Transverse colon (tissue), 4 donors: Measurements from ENCODE around the gene CAPN11. TPM values are rescaled to one million over a fixed set of nuclear protein-coding genes. Genes with fewer than 3 reads are reported as not detected.

Source experiments
- DNase-seq: peaks from one replicate; pipeline ENCODE4 v3.0.0-alpha.2; 2019
- H3K27ac ChIP-seq, 4 donors: fragments of 200-600 bp; sonication (generic); 2 replicates each; pipeline ENCODE4 v1.5.1; 2016 to 2018; ENCODE audit warnings: inconsistent platforms in 4 of 4
- H3K27me3 ChIP-seq: fragments of 200-600 bp; sonication (generic); 2 replicates; pipeline ENCODE4 v1.5.1; 2017; ENCODE audit warnings: inconsistent platforms
- H3K36me3 ChIP-seq, 4 donors: fragments of 200-600 bp; sonication (generic); 2 replicates each; pipeline ENCODE4 v1.5.1; 2017 to 2019; ENCODE audit warnings: inconsistent platforms in 4 of 4
- H3K4me1 ChIP-seq, 4 donors: fragments of 200-600 bp; sonication (generic); 2 replicates each; pipeline ENCODE4 v1.5.1; 2017 to 2020; ENCODE audit warnings: inconsistent platforms in 4 of 4
- H3K4me3 ChIP-seq, 4 donors: fragments of 200-600 bp; sonication (generic); 1 replicate in 1 of 4; 2 replicates in 3 of 4; pipeline versions ENCODE4 v1.5.1 to v1.6.1; 2017 to 2019; ENCODE audit warnings: inconsistent platforms in 4 of 4
- H3K9me3 ChIP-seq, 2 donors: fragments of 200-600 bp; sonication (generic); 2 replicates each; pipeline ENCODE4 v1.5.1; 2017 to 2019; ENCODE audit warnings: inconsistent platforms in 2 of 2
- CTCF ChIP-seq, 5 experiments: fragments of 200-600 bp in 3 of 5; fragments of 450-650 bp in 2 of 5; sonication (generic) in 3 of 5; IDR thresholded peaks; 1 replicate in 2 of 5; 2 replicates in 3 of 5; pipeline ENCODE4 v1.5.1; 2016 to 2017; ENCODE audit warnings: antibody characterized with exemption in 5 of 5, inconsistent platforms in 3 of 5, mild to moderate bottlenecking in 2 of 5, moderate library complexity in 1 of 5
- EP300 ChIP-seq: sonication (generic); formaldehyde crosslinking; IDR thresholded peaks from one replicate; pipeline ENCODE4 v1.6.1; 2017; ENCODE audit warnings: antibody characterized with exemption, low read depth
- POLR2A ChIP-seq: fragments of 450-650 bp; IDR thresholded peaks from one replicate; pipeline ENCODE4 v1.6.1; 2016; ENCODE audit warnings: antibody characterized with exemption, mild to moderate bottlenecking, moderate library complexity
- POLR2AphosphoS5 ChIP-seq, 3 donors: sonication (generic); formaldehyde crosslinking; IDR thresholded peaks; one replicate each; pipeline ENCODE4 v1.6.1; 2016; ENCODE audit warnings: antibody characterized with exemption in 3 of 3
- WGBS, 2 donors: methylation state at CpG; one replicate each; pipeline ENCODE4 v1.1.5; 2018; ENCODE audit warnings: low coverage in 1 of 2; 5-methylcytosine and 5-hydroxymethylcytosine counted together
- in situ Hi-C, 4 donors: fragments of 200-750 bp; cut with MboI; loops; one replicate each; pipeline versions ENCODE4 v1.15.0 to v1.15.1; 2017; ENCODE audit warnings: low sequenced_read_pairs in 3 of 4, low pct_ligation_motif_present in 1 of 4, low pct_unique_long_range_greater_than_20kb in 1 of 4
- intact Hi-C: fragments of 100-400 bp; cut with DNase I; formaldehyde crosslinking; loops from one replicate; pipeline ENCODE4 v1.15.1; 2023; ENCODE audit warnings: low total_unique reads
- total RNA-seq, 4 donors: library from RNA; depleted of rRNA; stranded (reverse); fragments of >200 nt; gene quantifications; one replicate each; pipeline ENCODE4 v1.1.0, GENCODE V29; 2016

Gene CAPN11
- total RNA-seq, 4 donors from 2014 or later, result 1.6 to 19.8 (median 4.9) TPM; not detected in 1

DNA sequence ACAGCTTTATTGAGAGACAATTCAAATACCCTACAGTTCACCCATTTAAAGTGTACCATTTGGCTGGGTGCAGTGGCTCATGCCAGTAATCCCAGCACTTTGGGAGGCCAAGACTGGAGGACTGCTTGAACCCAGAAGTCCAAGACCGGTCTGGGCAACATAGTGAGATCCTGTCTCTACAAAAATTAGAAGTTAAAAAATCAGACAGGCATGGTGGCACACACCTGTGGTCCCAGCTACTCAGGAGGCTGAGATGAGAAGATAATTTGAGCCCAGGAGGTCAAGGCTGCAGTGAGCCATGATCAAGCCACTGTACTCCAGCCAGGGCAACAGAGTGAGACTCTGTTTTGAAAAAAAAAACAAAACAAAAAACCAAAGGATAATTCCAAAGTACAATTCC is 8.9 kb downstream of the CAPN11 start:
- Histone ChIP-seq H3K4me3 (no peak overlapping the region), H3K27me3 (no peaks in the 10 kb centered on the region), H3K27ac (no peak overlapping the region), H3K36me3 (no peaks in the 10 kb centered on the region), H3K9me3 (no peaks in the 10 kb centered on the region), H3K4me1 (peaks cover 0 to 20% (median 10%) of the 10 kb centered on the region in 4 donors)
- no peak for DNase-seq
- in situ Hi-C loops, result loop anchor here in 2 of 4 donors (10.0 to 25.0 kb wide), 2 partner anchors 67 to 170 kb away; partner anchors contain the start of gene SPATS1 (in 2 of the 2)
- intact Hi-C loops, result no loop called here
- TF ChIP-seq POLR2AphosphoS5 (IDR thresholded peaks at IDR 0.05) (no peak), POLR2A (no peak), CTCF (IDR thresholded peaks at IDR 0.05) (no peak), EP300 (no peak)
- WGBS, 2 donors, result 96% methylated on average over 1 of the region's 1 CpG; no CpG with 5 or more reads in 1 of the 2 donors

- H3K27ac ChIP-seq, result no peak overlapping the region
- intact Hi-C loops (no loop called here), in situ Hi-C loops (loop anchor here in 2 of 4 donors (10.0 to 25.0 kb wide), 2 partner anchors 66 to 168 kb away; partner anchors contain the start of gene SPATS1 (in 2 of the 2))
- no peak overlapping the region for H3K4me3 ChIP-seq
- H3K36me3 ChIP-seq, result no peaks in the 10 kb centered on the region
- WGBS, 2 donors, result 37 to 53% methylated on average over 6 to 9 of the region's 9 CpGs
- TF ChIP-seq CTCF (IDR thresholded peaks at IDR 0.05) (no peak), EP300 (no peak), POLR2AphosphoS5 (IDR thresholded peaks at IDR 0.05) (no peak), POLR2A (no peak)
- peak; percentile 72 for DNase-seq
- H3K27me3 ChIP-seq, result no peaks in the 10 kb centered on the region
- H3K9me3 ChIP-seq, result no peaks in the 10 kb centered on the region
- H3K4me1 ChIP-seq, result peaks cover 3 to 20% (median 10%) of the 10 kb centered on the region in 4 donors
Measured at GRCh38 chr6:44169154-44169553, 10.5 kb downstream of the CAPN11 start.

- in situ Hi-C loops, result loop anchor here in 2 of 4 donors (10.0 to 25.0 kb wide), 2 partner anchors 65 to 167 kb away; partner anchors contain the start of gene SPATS1 (in 2 of the 2)
- DNase-seq, result peak; percentile 34
- intact Hi-C loops, result loop anchor here (5.0 kb wide), 1 partner anchor 67 kb away; no protein-coding TSS in a partner anchor
- TF ChIP-seq CTCF (IDR thresholded peaks at IDR 0.05) (no peak), POLR2AphosphoS5 (IDR thresholded peaks at IDR 0.05) (no peak), POLR2A (no peak), EP300 (no peak)
- no peak overlapping the region for H3K27ac ChIP-seq
- H3K4me3 ChIP-seq, result no peak overlapping the region
- no peaks in the 10 kb centered on the region for H3K36me3 ChIP-seq
- no peaks in the 10 kb centered on the region for H3K27me3 ChIP-seq
- no peaks in the 10 kb centered on the region for H3K9me3 ChIP-seq
- WGBS, 2 donors, result 51 to 71% methylated on average over 5 to 10 of the region's 10 CpGs
- peaks cover 3 to 20% (median 10%) of the 10 kb centered on the region in 4 donors for H3K4me1 ChIP-seq
Measured at GRCh38 chr6:44169886-44170570, 11.4 kb downstream of the CAPN11 start.

DNA sequence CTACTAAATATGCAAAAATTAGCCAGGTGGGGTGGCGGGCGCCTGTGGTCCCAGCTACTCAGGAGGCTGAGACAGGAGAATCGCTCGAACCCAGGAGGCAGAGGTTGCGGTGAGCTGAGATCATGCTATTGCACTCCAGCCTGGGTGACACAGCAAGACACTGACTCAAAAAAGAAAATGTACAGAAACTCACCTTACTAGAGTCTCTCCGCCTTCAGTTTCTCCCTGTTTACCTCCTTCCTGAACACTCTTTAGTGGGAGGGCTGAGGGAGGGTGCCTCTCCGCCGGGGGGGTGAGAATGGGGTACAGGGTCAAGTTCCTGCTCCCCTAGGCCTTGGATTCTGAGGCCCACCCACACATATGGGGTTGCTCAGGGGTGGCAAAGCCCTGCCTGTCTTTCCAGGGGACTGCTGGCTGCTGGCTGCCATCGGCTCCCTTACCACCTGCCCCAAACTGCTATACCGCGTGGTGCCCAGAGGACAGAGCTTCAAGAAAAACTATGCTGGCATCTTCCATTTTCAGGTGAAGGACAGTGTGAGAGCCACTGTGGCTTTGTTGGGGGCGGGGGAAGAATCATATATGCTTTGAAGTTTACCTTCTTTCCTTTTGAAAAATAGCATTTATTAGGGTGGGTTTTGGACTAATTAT is 13.4 kb downstream of the CAPN11 start:
- in situ Hi-C loops, result loop anchor here in 2 of 4 donors (10.0 to 25.0 kb wide), 2 partner anchors 63 to 165 kb away; partner anchors contain the start of gene SPATS1 (in 2 of the 2)

More for the DNA sequence above, 13.4 kb downstream of the CAPN11 start:
- no peaks in the 10 kb centered on the region for H3K27me3 ChIP-seq
- H3K36me3 ChIP-seq, result no peaks in the 10 kb centered on the region
- no peak overlapping the region for H3K27ac ChIP-seq
- WGBS, 2 donors, result 75 to 76% methylated on average over 9 to 12 of the region's 12 CpGs
- H3K9me3 ChIP-seq, result no peaks in the 10 kb centered on the region
- TF ChIP-seq POLR2AphosphoS5 (IDR thresholded peaks at IDR 0.05), result no peak
- H3K4me1 ChIP-seq, result peaks cover 3 to 20% (median 10%) of the 10 kb centered on the region in 4 donors
- no peak overlapping the region for H3K4me3 ChIP-seq
- no peak for DNase-seq
- intact Hi-C loops, result loop anchor here (5.0 kb wide), 1 partner anchor 65 kb away; no protein-coding TSS in a partner anchor
